ENCODE results near the gene UPK3A.
"Not testable (repeated sequence)": the region's sequence is repeated elsewhere in the genome, so short reads cannot be mapped to it uniquely, and the experiment has no call there.

Gene UPK3A

DNA sequence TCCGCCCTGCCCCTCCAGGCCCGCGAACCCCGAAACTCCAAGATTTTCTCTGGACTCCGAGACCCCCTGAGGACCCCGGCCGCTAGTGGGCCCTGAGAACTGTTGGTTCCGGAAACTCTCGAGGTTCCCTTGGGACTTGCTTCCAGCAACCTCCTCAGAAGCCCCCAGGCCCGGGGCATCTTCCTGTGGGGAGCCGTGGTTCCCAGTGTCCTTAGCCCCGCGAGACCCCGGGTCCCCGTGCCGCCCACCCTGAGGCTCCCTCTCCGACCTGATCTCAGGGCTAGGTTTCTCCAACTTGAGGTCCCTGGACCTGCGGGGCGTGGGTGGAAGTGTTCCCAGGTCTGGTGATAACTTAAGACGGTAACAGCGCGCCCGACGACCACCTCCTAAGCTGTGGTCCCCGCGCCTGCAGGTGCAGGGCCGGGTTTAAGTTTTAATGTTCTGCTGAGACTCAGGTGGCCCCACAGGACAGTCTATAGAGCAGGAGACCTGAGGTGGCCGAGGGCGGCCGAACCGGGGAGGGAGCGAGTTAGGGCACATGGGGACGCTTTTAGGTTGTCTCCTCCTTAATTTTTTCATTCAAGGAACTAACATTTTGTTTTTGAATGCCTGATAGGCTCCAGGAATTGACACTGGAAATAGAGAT, 25.7 kb downstream of the UPK3A start:
- DNase-seq = no peak

DNA sequence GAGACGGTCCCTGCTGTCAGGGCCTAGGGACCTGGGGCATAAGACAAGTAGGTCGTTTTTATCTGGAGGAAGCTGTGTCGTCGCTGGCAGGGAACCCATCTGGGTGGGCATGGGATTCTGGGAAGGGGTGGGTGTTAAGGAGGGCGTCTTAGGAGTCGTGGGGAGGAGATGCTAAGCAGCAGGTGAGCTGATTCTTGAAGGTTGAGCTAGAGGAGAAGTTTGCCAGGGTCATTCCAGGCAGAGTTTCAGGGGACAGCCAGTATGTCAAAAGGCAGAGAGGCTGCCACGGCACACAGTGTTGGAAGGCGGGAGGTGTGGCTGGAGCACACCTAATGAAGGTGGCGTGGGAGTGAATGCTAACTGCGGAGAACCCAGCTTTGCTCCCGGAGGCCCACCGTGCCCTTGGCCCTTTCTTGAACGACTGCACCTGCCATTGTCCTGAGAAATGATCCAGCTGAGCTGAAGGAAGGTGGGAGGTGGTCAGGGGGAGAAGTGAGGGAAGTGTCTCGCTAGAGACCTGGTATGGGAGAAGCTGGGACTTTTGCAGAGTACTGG, 26.3 kb downstream of the UPK3A start:
- no peak for DNase-seq

DNA sequence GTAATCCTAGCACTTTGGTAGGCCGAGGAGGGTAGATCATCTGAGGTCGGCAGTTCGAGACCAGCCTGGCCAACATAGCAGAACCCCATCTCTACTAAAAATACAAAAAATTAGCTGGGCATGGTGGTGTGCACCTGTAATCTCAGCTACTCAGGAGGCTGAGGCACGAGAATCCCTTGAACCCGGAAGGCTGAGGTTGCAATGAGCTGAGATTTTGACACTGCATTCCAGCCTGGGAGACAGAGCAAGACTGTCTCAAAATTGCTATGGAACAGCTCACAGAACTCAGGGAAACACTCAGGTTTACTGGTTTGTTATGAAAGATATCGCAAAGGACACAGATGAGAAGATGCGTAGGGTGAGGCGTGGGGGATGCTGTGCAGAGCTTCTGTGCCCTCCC, 27.7 kb downstream of the UPK3A start:
- DNase-seq = no peak

DNA sequence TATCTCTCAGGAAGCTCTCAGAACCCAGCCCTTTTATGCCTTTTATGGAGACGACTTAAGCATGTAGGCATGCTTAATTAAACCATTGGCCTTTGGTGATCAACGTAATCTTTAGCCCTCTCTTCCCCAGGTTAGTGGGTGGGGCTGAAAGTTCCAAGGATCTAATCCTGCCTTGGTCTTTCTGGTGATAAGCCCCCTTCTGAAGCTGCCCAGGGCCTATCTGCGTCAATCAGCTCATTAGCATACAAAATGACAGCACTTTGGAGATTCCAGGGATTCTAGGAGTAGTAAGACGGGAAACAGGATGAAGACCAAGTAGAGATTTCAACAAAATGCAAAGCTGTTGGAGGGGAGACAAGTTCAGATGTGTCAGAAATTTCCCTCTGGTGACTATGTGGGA, 28.1 kb downstream of the UPK3A start:
- no peak for DNase-seq

DNA sequence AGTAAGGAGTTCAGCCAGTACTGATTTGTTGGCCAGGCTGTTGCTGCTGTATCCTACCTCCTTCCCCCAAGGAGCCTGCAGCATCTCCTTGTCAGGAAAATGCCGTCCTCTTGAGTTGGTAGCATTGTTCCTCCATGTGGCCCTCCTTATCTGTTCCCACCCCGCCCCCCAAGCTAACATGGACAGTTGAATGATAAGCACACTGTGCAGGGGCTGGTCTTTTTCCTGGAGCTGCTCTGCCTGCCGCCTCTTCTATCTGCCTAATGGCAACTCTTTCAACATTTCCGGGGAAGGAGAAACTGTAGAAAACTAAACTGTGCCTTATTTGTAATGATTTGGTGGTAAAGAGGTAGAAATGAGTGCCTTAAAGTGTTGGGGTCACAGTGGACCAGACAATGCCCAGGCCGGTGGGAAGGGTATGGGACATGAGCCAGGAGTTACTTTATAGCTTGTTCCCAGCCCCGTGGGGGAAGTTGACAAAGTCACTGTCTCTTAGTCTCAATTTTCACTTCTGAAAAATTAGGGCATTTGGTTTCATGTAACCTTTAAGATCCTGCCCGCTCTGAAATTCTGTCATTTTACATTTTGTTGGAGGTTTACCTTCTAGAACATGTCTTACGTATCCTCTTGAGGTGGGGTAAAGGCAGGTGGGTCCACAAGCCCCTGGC, 29.4 kb downstream of the UPK3A start:
- no peak for DNase-seq

DNA sequence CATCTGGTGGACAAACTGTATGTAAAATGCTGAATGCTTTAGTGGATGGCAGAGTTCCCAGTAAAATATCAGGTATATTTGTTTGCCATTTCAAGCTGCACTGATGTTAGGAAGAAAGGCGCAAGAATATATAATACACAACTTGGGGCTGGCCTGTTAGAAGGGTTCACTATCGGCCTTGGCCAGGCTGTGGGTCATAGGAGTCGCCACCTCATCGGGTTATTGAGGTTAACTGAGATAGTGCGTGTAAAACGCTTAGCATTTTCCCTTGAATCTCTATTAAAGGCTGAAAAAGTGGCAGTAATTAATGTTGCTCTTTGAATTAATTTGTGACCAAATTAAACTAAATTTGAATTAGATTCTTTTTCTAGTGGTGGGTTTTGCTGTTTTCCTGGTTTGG, 30.0 kb downstream of the UPK3A start:
- DNase-seq = no peak

DNA sequence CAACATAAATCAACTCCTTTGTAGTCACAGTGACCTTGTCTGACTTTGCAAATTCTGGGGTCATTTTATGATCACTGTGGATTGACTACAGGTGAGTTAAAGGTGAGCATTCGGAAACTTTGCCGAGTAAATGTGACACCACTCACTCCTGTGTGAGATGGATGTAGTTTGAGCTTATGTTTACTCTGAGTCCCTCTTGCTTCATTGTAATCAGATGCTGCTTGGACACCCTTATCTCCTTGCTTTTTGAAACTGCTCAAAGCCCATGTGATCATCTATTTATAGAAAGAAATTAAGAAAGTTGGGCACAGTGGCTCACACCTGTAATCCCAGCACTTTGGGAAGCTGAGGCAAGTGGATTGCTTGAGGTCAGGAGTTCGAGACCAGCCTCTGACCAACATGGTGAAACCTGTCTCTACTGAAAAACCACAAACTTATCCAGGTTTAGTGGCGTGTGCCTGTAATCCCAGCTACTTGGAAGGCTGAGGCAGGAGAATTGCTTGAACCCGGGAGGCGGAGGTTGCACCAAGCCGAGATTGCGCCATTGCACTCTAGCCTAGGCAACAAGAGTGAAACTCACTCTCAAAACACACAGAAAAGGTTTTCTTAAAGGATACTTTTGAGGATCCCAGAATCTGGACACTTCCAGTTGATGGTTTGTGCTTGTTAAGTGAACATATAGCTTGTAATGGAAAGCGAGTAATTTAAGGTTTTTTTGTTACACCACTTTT, 32.2 kb downstream of the UPK3A start:
- DNase-seq = no peak

DNA sequence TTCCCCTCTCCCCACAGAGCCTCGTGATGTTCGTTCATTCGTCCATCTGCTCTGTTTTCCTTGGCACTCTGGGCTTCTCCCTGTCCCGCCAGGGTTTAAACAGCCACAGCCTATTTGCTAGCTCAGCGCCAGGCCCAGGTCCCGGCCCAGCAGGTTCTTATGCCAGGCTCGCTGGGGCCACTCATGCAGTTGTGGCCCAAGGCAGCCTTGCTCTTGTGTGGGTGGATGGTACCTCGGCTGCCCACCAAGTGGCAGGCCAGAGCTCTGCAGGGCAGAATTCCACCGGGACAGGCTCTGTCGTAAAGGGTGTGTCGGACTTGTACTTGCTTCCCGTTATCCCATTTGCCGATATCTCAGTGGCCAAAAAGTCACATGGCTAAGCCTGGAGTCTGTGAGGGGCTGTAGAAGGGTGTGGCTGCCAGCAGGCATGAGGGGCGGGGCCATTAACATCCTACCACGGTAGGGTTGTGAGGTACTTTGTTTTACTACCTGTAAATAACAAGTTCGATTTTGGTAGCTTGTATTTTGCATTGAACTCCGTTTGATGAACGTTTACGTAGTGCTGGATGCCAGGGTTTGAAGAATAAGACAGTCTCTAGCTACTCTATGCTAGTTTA, 32.9 kb downstream of the UPK3A start:
- peak in 1 of 2 donors; percentile 28 for DNase-seq

DNA sequence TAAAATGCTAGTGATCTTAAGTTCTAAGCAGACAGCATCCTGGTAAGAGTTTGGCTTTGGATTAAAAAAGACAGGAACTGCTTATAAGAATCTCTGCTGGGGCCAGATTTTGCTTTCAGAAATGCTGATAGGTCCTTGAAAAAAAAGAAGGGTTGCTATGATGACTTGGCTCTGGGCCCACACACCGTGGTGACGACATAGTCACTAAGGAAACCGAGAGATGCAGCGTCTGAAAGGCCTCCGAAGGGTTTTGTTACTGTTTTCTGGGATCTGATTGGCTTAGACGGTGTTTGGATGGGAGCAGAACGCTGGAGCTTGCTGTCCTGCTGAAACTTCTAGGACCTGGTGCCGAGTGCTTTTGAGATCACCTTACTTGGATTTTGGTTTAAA, 33.4 kb downstream of the UPK3A start:
- peak; percentile 86 to 87 for DNase-seq

DNA sequence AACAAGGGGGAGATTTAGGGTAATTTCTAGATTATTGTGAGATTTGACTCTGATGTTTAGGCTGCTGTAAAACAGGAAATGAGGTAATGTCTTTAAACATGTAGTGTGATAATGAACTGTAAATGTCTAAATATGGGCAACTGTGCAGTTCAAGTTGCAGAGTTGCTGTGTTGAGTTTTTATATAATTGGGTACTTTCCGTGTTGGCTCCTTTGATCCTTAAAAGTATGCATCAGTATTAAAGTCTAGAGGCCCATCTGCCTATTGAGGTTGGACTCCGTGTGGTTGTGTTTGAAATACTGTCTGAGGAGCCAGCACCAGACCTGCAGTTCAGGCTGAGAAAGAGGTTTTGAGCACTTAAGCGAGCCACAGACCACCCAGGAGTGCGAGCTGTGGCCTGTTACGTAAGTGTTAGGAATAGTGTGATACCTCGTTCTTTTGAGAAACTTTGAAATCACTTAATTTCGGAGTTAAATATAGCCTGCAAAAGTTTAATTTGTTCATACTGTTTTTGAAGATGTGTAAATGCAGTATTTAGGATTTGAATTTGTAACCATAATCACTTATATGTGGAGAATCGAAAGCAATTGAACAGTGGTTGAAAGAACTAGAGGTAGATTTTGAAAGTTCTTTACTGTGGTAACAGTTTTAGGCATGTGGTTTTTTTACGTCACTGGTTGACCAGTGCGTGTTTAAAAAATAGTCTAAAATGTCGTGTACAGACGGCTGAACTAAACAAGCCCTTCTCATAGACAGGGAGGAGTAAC, 34.0 kb downstream of the UPK3A start:
- peak; percentile 31 to 43 for DNase-seq

DNA sequence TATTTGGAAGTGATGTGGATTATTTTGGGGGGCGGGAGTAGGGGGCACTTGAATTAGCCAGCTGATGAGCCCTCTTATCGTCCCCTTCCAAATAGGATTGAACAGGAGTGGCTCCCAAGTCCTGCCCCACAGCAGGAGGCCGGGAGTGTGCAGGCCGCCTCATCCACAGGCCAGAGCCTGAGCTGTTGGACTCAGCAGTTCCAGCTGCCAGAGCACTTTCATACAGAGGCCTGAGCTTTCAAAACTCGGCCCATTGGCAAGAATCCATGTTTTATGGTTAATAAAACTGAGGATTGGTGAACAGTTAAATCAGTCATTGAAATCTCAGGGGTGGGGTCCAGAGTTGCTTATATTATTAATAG, 34.6 kb downstream of the UPK3A start:
- no peak for DNase-seq

DNA sequence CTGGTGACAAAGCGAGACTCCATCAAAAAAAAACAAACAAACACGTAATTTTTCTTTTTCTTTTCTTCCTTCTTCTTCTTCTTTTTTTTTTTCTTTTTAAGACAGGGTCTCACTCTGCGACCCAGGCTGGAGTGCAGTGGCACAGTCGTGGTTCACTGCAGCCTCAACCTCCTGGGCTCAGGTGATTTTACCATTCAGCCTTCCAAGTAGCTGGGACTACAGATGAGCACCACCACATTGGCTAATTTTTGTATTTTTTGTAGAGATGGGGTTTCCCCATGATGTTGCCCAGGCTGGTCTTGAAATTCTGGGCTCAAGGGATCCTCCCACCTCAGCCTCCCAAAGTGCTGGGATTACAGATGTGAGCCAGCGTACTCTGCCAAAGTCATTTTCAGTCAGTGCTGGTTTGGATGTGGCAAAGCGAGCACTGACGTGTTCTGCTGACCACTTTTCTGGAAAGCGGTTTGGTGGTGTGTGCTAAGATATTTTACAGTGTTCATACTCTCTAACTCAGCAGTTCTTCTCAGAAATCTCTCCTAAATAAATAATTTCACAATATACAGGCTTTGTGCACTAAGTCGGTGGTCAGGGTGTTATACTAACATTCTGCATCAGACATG, 35.7 kb downstream of the UPK3A start:
- no peak for DNase-seq

DNA sequence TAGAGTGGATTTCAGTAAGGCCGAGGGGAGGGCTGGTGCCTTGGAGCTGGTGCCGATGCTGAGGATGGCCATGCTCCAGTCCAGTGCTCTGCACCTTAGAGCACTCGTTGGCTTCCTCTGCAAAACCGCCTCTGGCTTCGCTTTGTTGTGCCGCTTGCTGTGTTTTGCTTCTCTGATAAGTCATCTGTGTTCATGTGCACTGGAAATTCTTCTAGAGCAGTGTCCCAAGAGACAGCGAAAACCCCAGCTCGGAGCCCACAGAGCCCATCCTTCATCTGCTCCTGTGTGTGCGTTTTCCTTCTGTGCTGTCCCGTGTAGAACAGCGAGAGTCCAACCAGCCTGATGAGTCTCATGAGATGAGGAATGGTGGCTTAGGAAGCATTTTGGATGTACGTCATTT, 37.1 kb downstream of the UPK3A start:
- no peak for DNase-seq

DNA sequence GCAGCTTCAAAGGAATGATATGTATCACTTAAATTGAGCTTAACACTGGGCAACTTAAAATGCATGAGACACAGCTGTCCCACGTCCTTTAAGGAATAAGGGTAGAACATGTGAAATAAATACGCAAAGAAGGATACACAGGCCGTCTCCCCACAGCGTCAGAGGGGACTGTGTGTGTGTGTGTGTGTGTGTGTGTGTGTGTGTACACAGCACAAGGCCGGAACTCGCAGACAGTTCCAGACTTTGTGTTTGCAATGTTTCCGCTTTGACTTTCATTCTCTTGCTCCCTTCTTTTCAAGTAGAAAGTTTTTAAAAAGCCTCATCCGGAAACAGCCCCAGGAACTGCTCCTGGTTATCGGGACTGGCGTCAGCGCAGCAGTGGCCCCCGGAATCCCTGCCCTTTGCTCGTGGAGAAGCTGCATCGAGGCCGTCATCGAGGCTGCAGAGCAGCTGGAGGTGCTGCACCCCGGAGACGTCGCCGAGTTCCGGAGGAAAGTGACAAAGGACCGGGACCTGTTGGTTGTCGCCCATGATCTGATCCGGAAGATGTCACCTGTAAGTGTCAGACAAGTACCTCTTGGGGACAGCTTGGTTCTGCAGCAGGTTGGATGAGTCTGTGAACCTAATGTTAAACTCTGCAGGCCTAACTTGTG, 38.2 kb downstream of the UPK3A start:
- no peak for DNase-seq

DNA sequence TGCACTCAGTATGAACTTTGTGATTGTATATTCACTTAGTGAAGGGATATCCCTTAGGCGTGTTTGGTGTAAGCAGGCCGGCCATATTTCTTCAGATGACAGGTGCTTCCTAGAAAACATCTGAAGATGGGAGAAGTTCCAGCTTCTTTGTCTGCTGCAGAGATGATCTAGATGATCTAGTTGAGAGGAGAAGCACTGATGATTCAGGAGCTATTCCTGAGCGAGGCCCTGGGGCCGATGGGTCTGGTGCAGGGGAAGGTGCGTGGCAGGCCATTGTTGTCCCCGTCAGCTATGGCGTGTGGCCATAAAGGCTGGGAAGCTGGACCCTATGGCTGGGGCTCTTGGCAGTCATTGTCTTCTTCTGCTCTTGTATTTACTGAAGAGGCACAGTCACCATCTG, 38.9 kb downstream of the UPK3A start:
- no peak for DNase-seq

DNA sequence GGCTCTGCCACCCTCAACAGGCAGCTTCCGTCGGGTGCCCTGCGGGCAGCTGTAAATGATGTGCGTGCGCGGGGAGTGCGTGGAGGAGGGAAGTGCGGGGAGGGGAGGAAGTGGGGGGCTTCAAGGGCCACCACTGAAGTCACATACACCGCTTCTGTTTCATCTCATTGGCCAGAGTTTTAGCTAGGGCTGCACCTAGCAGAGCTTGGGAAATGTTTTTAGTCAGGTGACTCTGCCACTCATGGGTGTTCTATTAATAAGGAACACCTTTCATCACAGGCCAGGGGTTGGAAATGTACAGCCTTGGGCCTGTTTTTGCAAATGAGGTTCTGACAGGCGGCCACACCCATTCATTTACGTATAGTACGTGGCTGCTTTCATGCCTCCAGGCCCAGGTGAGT, 39.6 kb downstream of the UPK3A start:
- no peak for DNase-seq

DNA sequence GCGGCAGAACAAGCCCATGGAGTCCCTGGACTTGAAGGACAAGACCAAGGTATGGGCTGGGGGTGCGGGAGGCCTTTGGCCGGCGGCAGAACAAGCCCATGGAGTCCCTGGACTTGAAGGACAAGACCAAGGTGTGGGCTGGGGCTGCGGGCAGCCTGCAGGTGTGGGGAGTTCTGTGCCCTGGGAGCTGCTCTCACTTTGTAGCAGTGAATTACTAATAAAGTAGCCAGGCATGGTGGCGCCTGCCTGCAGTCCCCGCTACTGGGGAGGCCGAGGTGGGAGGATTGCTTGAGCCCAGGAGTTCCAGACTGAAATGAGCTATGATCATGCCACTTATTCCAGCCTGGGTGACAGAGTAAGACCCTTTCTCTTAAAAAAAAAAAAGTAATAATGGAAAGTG, 43.5 kb downstream of the UPK3A start:
- not testable (repeated sequence) for DNase-seq

DNA sequence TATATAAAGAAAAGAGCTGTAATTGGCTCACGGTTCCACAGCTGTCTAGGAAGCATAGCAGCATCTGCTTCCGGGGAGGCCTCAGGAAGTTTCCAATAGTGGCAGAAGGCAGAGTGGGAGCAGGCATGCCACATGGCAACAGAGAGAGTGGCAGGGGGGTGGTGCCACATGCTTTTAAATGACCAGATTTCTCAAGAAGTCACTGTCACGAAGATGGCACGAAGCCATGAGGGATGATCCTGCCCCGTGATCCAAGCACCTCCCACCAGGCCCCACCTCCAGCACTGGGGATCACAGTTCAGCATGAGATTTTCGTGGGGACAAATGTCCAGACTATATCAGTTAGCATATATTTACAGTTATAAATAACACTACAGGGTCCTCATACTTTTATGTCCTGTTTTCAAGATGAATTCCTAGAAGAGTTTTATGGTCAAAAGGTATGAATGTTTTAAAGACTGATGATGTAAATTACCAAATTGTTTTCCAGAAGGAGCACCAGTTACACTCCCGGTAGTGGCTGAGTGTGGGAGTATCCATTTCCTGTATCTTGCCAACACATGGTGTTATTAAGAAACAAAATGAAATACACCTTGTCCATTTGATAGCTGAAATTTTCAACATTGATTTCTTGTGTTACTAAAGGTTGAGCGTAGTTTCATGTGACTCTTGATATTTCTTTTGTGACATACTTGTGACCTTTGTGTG, 44.2 kb downstream of the UPK3A start:
- no peak for DNase-seq

DNA sequence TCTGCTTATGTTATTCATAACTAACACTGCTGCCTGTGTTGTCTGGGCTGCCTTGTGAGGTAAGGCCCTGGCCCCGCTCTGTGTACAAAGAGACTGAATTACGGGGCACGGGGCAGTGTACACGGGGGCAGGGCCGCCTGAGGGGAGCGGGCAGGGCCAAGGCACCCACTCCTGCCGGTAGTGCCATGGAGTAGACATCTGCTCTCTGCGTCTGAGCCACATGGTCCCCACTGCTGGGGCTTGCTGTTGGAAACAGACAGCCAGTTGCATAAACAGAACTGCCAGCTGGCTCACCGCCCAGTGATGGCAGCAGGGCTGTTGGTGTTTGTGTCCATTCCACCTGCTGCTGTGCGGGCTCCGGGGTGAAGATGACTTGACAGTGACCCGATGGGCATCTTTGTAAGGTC, 44.8 kb downstream of the UPK3A start:
- DNase-seq = no peak

DNA sequence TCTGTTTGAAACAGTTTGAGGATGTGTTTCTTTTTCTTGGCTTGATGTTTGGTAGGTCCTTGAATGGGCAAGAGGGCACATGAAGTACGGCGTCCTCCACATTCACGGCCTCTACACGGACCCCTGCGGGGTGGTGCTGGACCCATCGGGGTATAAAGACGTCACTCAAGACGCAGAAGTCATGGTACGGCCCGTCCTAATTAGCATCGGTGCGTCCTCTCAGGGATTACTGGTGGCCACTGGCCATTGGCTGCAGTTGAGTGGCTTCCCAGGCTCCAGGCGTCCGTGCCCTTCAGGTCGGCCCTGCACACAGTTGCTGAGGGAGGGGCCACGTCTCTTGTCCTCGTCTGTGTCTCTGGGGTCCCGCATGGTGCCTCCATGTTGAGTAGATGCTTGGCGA, 45.8 kb downstream of the UPK3A start:
- DNase-seq = no peak

DNA sequence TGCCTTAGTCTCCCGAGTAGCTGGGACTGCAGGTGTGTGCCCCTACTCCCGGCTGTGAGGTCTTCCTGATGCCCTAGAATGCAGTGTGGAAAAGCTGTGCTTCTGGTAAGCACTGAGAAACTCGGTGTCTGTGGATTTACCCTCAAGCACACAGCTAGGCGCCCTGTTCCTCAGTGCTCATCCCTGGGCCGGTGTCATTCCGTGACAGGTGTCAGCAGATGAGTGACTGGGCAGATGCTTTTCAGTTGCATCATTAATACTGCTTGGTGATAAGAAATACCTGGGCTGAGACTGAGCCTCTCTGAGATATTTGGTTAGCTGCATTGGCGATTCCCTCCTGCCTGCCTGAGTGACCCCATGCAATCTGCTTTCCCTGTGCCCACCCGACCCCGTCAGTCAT, 46.7 kb downstream of the UPK3A start:
- no peak for DNase-seq
